Stimulated activated CD4-positive, alpha-beta T cell treated with anti-CD3 and anti-CD28 coated beads, Interleukin-4, amount 100 ng/mL, for 48 hours (primary cell): Measurements from ENCODE around the gene RAD50.

ENCODE experiments used
- DNase-seq, 2 donors: peaks; one replicate each; pipeline ENCODE4 v3.0.0-alpha.2; 2020; ENCODE audit warnings: low read depth in 2 of 2

Gene RAD50

GRCh38 chr5:132659598-132660493 lies 103.1 kb downstream of the RAD50 start:
- DNase-seq: no peak

DNA sequence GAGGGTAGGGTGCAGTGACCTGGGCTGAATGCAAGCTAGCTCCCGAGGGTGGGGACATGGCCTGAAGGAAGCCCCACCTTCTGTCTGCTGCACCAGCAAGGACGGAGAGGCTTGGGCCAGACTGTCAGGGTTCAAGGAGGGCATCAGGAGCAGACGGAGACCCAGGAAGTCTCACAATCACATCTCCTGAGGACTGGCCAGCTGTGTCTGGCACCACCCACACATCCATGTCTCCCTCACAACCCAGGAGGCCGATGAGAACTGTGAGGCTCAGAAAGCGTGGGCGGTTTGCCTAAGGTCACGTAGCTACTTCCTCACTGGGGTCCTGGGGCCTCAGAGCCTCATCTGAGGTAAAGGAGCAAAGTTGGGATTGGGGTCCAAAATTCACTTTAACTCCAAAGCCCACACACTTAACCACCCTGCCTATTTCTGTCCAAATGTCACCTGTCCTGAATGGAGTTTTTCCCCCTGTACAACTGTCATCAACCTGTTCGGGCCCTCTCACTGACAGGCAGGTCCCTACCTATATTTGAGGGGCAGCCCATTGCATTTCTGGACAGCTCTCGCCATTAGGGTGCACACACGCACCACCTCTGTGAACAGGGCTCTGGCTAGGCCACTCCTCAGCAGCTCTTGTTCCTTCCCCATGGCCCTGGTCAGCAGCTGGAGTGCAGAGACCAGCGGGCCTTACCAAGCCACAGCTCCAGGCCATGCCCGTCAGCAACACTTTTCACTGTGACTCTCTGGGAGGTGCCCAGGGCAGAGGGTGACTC lies 104.6 kb downstream of the RAD50 start:
- no peak for DNase-seq

GRCh38 chr5:132662004-132662401 lies 105.2 kb downstream of the RAD50 start:
- DNase-seq: no peak

GRCh38 chr5:132662925-132663770 lies 106.4 kb downstream of the RAD50 start:
- peak; percentile 41 to 61 for DNase-seq

GRCh38 chr5:132663771-132664695 lies 107.3 kb downstream of the RAD50 start:
- DNase-seq: no peak

- DNase-seq: no peak
These were observed 108.0 kb downstream of the RAD50 start for GRCh38 chr5:132664696-132665209.

- DNase-seq: no peak
These were observed 108.8 kb downstream of the RAD50 start for GRCh38 chr5:132665574-132666080.

- no peak for DNase-seq
These were observed 109.7 kb downstream of the RAD50 start for GRCh38 chr5:132666310-132667123.

DNA sequence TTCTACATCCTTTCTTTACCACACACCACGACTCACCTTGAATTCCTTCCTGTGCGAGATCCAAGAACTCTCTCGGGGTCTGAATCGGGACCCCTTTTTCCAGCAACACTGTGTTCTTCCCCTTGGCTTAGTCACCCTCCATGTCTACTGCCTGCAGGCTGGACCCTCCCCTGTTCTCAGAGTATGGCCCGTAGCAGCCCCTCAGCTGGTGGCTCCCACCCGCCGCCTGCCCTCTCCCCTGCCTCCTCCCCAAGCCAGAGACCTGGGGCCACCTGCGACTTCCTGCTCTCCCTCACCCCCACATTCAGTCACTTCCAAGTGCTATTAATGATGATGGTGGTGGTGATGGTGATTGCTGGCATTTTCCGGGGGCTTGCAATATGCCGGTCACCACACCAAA lies 110.5 kb downstream of the RAD50 start:
- DNase-seq: no peak

DNA sequence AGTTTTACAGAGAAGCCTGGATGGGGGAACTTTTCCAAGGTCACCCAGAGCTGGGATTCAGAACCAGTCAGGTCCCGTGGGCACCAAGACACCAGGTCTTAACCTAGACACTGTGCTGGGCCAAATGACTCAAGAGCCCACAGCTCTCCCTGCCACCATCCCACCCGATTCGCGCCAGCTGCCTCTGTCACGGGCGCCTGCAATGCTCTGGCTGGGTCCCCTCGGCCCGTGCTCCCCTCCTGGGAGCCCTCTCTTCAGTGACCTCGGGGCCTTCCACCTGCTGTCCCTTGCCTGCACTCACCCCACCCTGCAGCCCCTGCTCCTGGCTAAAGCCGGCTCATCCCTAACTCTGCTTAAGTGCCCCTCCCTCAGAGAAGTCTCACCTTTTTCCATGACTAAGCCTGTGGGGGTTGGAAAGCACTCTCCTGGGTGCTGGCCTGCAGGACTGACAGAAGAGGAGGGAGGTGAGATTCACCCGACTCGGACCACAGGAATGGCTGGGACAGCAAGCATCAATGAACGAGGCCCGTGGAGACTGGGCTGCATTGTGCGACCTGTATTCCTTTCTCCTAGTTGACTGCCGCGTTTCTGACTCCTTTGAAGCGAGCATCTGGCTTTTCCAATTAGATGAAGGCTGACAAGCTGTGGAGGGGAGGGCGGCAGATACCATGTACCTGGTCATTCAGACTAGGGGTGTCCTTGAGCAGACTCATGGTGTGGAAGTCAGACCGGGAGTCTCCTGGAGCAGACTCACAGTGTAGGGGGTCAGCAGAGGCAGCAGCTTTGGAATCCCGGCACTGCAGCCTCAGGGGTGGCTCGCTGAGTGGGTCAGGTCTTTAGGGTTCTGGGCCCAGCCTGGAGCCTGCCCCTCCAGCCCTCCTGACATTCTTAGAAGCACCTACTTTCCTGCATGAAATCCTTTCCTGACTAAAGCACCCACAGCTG lies 111.3 kb downstream of the RAD50 start:
- DNase-seq: no peak

DNA sequence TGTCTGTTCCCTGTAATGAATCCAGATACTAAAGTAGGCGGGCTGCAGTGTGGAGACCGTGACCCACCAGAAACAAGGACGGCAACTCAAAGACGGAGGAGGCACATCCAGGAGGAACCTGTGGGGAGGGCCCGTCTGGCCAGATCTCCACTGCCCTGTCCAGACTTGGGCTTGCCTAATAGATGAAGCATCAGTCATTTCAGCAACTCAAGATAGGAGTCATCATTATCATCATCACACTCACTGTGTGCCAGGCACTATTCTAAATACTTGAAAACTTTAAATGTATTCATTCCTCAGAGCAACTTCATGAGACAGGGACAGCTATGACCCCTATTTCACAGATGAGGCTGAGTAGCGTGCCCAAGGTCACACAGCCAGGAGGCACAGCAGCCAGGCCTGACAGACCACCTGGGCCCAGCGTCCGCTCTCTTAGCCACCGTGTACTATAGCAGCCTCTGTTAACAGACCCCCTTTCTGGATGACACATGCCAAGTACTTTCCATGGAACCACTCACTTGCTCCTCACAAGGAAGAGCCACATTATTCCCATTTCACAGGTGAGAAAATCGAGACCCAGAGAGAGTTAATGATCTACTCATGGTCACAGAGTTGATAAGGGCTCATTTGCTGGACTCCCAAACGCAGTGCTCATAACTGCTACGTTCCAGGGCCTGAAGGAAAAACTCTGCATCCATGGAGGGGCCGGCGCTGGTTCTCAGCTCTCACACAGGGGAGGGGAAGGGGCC lies 112.1 kb downstream of the RAD50 start:
- no peak for DNase-seq

GRCh38 chr5:132669455-132669820 lies 112.7 kb downstream of the RAD50 start:
- DNase-seq: no peak

- DNase-seq: no peak
These were observed 113.4 kb downstream of the RAD50 start for GRCh38 chr5:132669966-132670882.

DNA sequence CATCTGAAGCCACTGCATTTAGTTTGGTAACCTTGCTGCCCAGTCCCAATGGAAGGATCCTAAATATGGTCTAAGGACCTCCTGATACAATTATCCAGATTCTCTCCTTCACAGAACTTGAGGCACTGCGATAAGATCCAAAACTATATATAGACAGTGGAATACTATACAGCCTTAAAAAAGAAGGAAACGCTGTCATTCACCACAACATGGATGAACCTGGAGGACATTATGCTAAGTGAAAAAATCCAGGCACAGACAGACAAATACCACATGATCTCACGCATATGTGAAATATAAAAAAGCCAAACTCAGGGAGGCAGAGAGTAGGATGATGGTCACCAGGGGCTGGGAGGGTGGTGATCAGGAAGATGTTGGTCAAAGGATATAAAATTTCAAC lies 114.2 kb downstream of the RAD50 start:
- DNase-seq: no peak

DNA sequence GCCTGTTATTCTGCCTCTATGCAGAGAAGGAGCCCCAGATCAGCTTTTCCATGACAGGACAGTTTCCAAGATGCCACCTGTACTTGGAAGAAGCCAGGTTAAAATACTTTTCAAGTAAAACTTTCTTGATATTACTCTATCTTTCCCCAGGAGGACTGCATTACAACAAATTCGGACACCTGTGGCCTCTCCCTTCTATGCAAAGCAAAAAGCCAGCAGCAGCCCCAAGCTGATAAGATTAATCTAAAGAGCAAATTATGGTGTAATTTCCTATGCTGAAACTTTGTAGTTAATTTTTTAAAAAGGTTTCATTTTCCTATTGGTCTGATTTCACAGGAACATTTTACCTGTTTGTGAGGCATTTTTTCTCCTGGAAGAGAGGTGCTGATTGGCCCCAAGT lies 116.7 kb downstream of the RAD50 start:
- no peak for DNase-seq

DNA sequence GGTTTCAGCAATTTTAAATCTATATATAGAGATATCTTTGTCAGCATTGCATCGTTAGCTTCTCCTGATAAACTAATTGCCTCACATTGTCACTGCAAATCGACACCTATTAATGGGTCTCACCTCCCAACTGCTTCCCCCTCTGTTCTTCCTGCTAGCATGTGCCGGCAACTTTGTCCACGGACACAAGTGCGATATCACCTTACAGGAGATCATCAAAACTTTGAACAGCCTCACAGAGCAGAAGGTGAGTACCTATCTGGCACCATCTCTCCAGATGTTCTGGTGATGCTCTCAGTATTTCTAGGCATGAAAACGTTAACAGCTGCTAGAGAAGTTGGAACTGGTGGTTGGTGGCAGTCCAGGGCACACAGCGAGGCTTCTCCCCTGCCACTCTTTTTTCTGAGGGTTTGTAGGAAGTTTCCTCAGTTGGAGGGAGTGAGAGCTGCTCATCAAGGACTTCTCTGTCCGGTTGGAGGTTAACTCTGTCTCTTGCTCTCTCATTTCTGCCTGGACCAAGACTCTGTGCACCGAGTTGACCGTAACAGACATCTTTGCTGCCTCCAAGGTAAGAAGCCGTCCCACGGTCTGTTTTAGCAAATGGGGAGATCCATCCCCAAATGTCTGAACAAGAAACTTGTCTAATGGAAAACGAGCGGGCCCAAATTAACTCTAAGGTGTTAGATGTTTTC lies 117.3 kb downstream of the RAD50 start, which contains the start of gene IL4:
TSS of gene IL4 (plus strand) at position 51 of the 692 bp plus-strand sequence. CDS start at position 113, 62 bp downstream.
- DNase-seq: no peak
